HepG2 (cell line): ENCODE data around the gene SRSF2. TPM values are rescaled to one million over a fixed set of nuclear protein-coding genes. Genes with fewer than 3 reads are reported as not detected.
A peak's percentile ranks its signal among the peaks of the same experiment; 100 is the strongest.

Experiments used
- AKNA ChIP-seq: sonication (generic); formaldehyde crosslinking; IDR thresholded peaks from 2 replicates; pipeline ENCODE4 v1.4.0; 2020; ENCODE audit warnings: missing genetic modification reagents, borderline replicate concordance
- CCDC6 ChIP-seq: sonication (generic); formaldehyde crosslinking; IDR thresholded peaks from 2 replicates; pipeline ENCODE4 v1.8.1; 2022; ENCODE audit warnings: mild to moderate bottlenecking, missing genetic modification reagents, moderate library complexity
- DNMT1 ChIP-seq: sonication (generic); formaldehyde crosslinking; IDR thresholded peaks from 2 replicates; pipeline ENCODE4 v1.5.1; 2020; ENCODE audit warnings: mild to moderate bottlenecking, missing genetic modification reagents
- FOXA3 ChIP-seq: IDR thresholded peaks from 2 replicates; pipeline ENCODE4 v1.6.1; 2016; ENCODE audit warnings: missing genetic modification reagents, missing compliant biosample characterization
- GLMP ChIP-seq: sonication (generic); formaldehyde crosslinking; IDR thresholded peaks from 2 replicates; pipeline ENCODE4 v1.9.0; 2021; ENCODE audit warnings: missing genetic modification reagents, mild to moderate bottlenecking, borderline replicate concordance
- HNRNPLL ChIP-seq: fragments of 200-400 bp; formaldehyde crosslinking; IDR thresholded peaks from 2 replicates; pipeline ENCODE4 v1.6.1; 2017; ENCODE audit warnings: mild to moderate bottlenecking, low read depth, low read length; ENCODE audit not compliant: poor library complexity, severe bottlenecking
- HOXA9 ChIP-seq: sonication (generic); formaldehyde crosslinking; IDR thresholded peaks from 2 replicates; pipeline ENCODE4 v1.8.1; 2022; ENCODE audit warnings: missing genetic modification reagents, mild to moderate bottlenecking, moderate library complexity, borderline replicate concordance
- IKZF1 ChIP-seq: fragments of 450-650 bp; IDR thresholded peaks from 2 replicates; pipeline ENCODE4 v1.7.1; 2016
- MEIS1 ChIP-seq: sonication (generic); formaldehyde crosslinking; IDR thresholded peaks from 2 replicates; pipeline ENCODE4 v1.9.0; 2021; ENCODE audit warnings: mild to moderate bottlenecking, missing genetic modification reagents, moderate library complexity, borderline replicate concordance
- ZBTB1 ChIP-seq: sonication (generic); formaldehyde crosslinking; IDR thresholded peaks from 2 replicates; pipeline ENCODE4 v1.4.0; 2020; ENCODE audit warnings: missing genetic modification reagents, borderline replicate concordance
- ZNF496 ChIP-seq: sonication (generic); formaldehyde crosslinking; IDR thresholded peaks from 2 replicates; pipeline ENCODE4 v1.8.1; 2023; ENCODE audit warnings: mild to moderate bottlenecking, moderate library complexity, missing genetic modification reagents; ENCODE audit not compliant: insufficient replicate concordance
- ZNF691 ChIP-seq: sonication (generic); formaldehyde crosslinking; IDR thresholded peaks from 2 replicates; pipeline ENCODE4 v1.4.0; 2020; ENCODE audit warnings: missing genetic modification reagents, low read depth, mild to moderate bottlenecking, borderline replicate concordance
- ZNF7 ChIP-seq: IDR thresholded peaks from 2 replicates; pipeline ENCODE4 v1.6.1; 2016; ENCODE audit warnings: missing biosample characterization, missing genetic modification reagents
- ZNF780A ChIP-seq: sonication (generic); formaldehyde crosslinking; IDR thresholded peaks from 2 replicates; pipeline ENCODE4 v1.8.0; 2022; ENCODE audit warnings: mild to moderate bottlenecking, missing genetic modification reagents, moderate library complexity
- ZNF782 ChIP-seq: sonication (generic); formaldehyde crosslinking; IDR thresholded peaks from 2 replicates; pipeline ENCODE4 v1.4.0; 2020; ENCODE audit warnings: missing genetic modification reagents, mild to moderate bottlenecking, borderline replicate concordance
- polyA plus RNA-seq, 8 experiments: library from polyadenylated mRNA; depleted of rRNA in 3 of 8; stranded (reverse) in 7 of 8; unstranded in 1 of 8; fragments of >200 nt; fragmentation: Illumina TruSeq in 4 of 8; extraction: Trizol in 4 of 8; gene quantifications; 2 replicates each; pipeline versions ENCODE4 v1.2.1 to v1.2.3, GENCODE V29; 2011 to 2016; ENCODE audit warnings: low read depth in 4 of 8, missing spikeins in 1 of 8, mixed read lengths in 1 of 8; ENCODE audit not compliant: insufficient read depth in 1 of 8
- total RNA-seq, 5 experiments: library from RNA; depleted of rRNA; stranded (reverse); fragments of >200 nt; fragmentation: Illumina TruSeq; extraction: Trizol; gene quantifications; 2 replicates each; pipeline ENCODE4 v1.2.3, GENCODE V29; 2016; ENCODE audit warnings: low read depth in 1 of 5
- TF ChIP-seq, protein P1 (sequence below): conservative IDR thresholded peaks from 2 replicates; pipeline ENCODE4 v1.6.1; 2018; ENCODE audit warnings: missing genetic modification reagents
- TF ChIP-seq, protein P2 (sequence below): sonication (generic); formaldehyde crosslinking; IDR thresholded peaks from 2 replicates; pipeline ENCODE4 v1.5.0; 2020; ENCODE audit warnings: missing genetic modification reagents, mild to moderate bottlenecking, borderline replicate concordance
- TF ChIP-seq, protein P3 (sequence below): fragments of 450-650 bp; IDR thresholded peaks from 2 replicates; pipeline ENCODE4 v1.6.1; 2017

The SRSF2 gene
- total and polyA plus RNA-seq, 2 of the 13 experiments (the other 11 are each of a cell fraction or from before 2014, with no cell fraction given), result 306 to 319 TPM

DNA sequence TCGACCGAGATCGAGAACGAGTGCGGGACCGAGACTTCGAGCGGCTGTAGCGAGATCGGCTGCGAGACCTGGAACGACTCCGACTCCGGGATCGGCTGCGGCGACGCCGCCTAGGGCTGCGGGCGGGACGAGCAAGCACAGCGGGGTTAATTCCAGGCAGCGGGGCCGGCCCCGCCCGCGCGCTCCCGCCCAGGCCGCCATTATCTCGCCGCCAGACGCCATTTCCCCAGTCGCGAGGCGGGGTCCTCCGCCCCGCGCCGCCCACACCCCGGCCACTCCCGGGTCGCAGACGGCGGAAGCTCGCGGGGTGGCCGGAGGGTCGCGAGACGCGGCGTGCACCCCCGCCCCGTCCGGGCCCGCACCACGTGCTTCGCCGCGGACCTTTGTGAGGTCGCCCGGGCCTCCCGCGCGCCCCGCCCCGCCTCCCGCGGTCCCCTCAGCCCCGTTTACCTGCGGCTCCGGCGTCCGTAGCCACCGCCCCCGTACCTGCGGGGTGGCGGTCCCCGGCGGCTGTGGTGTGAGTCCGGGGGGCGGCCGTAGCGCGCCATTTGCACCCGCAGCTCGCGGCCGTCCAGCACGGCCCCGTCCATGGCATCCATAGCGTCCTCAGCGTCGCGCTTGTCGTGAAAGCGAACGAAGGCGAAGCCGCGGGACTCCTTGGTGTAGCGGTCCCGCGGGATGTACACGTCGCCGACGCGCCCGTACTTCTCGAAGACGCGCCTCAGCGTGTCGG lies 616 bp downstream of the SRSF2 start (continued):
- no peak for TF ChIP-seq GLMP (CRISPR knock-in tag)
- TF ChIP-seq HNRNPLL, result peak; percentile 27
- no peak for TF ChIP-seq MEIS1 (CRISPR knock-in tag)
- TF ChIP-seq ZNF496 (CRISPR knock-in tag), result no peak
- no peak for TF ChIP-seq ZNF691 (CRISPR knock-in tag)
- TF ChIP-seq, protein P1, sequence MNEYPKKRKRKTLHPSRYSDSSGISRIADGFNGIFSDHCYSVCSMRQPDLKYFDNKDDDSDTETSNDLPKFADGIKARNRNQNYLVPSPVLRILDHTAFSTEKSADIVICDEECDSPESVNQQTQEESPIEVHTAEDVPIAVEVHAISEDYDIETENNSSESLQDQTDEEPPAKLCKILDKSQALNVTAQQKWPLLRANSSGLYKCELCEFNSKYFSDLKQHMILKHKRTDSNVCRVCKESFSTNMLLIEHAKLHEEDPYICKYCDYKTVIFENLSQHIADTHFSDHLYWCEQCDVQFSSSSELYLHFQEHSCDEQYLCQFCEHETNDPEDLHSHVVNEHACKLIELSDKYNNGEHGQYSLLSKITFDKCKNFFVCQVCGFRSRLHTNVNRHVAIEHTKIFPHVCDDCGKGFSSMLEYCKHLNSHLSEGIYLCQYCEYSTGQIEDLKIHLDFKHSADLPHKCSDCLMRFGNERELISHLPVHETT (CRISPR knock-in tag), result no peak
- 0 out of 2 replicates have a peak, but pooled peaks have one; percentile 7 for TF ChIP-seq ZNF780A (CRISPR knock-in tag)
- TF ChIP-seq IKZF1, result no peak
- no peak for TF ChIP-seq ZNF7 (CRISPR knock-in tag)
- TF ChIP-seq AKNA (CRISPR knock-in tag), result no peak
- TF ChIP-seq HOXA9 (CRISPR knock-in tag), result no peak
- TF ChIP-seq, protein P2, sequence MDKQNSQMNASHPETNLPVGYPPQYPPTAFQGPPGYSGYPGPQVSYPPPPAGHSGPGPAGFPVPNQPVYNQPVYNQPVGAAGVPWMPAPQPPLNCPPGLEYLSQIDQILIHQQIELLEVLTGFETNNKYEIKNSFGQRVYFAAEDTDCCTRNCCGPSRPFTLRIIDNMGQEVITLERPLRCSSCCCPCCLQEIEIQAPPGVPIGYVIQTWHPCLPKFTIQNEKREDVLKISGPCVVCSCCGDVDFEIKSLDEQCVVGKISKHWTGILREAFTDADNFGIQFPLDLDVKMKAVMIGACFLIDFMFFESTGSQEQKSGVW (CRISPR knock-in tag), result no peak
- TF ChIP-seq FOXA3 (CRISPR knock-in tag), result no peak
- peak; percentile 34; the same call in 1 of the 2 replicates for TF ChIP-seq ZNF782 (CRISPR knock-in tag)
- no peak; the same call in none of the 2 replicates for TF ChIP-seq DNMT1 (CRISPR knock-in tag)
- no peak for TF ChIP-seq ZBTB1 (CRISPR knock-in tag)
- TF ChIP-seq CCDC6 (CRISPR knock-in tag), result peak; percentile 14; the same call in 1 of the 2 replicates
- TF ChIP-seq, protein P3, sequence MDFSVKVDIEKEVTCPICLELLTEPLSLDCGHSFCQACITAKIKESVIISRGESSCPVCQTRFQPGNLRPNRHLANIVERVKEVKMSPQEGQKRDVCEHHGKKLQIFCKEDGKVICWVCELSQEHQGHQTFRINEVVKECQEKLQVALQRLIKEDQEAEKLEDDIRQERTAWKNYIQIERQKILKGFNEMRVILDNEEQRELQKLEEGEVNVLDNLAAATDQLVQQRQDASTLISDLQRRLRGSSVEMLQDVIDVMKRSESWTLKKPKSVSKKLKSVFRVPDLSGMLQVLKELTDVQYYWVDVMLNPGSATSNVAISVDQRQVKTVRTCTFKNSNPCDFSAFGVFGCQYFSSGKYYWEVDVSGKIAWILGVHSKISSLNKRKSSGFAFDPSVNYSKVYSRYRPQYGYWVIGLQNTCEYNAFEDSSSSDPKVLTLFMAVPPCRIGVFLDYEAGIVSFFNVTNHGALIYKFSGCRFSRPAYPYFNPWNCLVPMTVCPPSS, result no peak
